OCI-LY1 (cell line): ENCODE results near the gene IRS2.

ENCODE experiments used
- EZH2 ChIP-seq: fragments of 200-600 bp; sonication (generic), shearing (Covaris generic); IDR thresholded peaks from 2 replicates; pipeline ENCODE4 v1.8.0; 2017; ENCODE audit warnings: borderline replicate concordance, mixed run types, mild to moderate bottlenecking, antibody characterized with exemption, low read length, moderate library complexity, mixed read lengths
- TF ChIP-seq, protein P1 (sequence below): fragments of 200-600 bp; sonication (generic), shearing (Covaris generic); IDR thresholded peaks from 2 replicates; pipeline ENCODE4 v1.5.1; 2017; ENCODE audit warnings: mild to moderate bottlenecking, antibody characterized with exemption, low read length, moderate library complexity, mixed read lengths

DNA sequence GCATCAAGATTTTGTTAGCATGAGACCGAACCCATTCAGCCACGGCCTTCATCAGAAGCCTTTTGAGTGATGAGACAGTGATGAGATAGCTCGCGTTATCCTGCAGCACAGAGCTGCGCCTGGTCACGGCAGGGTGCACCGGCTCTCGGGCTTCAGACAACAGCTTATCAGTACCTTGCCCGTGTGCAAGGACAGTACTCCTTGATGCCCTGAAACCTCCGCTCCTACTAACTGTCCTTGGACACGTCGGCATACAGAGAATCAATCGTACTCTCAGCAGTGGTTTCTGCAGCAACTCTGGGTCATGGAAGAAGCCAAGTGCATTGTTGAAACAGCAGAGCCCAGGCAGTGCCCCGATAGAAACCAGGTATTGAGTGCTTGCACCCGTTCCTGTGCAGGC is 40.7 kb downstream of the IRS2 start:
- TF ChIP-seq, protein P1, sequence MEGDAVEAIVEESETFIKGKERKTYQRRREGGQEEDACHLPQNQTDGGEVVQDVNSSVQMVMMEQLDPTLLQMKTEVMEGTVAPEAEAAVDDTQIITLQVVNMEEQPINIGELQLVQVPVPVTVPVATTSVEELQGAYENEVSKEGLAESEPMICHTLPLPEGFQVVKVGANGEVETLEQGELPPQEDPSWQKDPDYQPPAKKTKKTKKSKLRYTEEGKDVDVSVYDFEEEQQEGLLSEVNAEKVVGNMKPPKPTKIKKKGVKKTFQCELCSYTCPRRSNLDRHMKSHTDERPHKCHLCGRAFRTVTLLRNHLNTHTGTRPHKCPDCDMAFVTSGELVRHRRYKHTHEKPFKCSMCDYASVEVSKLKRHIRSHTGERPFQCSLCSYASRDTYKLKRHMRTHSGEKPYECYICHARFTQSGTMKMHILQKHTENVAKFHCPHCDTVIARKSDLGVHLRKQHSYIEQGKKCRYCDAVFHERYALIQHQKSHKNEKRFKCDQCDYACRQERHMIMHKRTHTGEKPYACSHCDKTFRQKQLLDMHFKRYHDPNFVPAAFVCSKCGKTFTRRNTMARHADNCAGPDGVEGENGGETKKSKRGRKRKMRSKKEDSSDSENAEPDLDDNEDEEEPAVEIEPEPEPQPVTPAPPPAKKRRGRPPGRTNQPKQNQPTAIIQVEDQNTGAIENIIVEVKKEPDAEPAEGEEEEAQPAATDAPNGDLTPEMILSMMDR: no peak
- no peak for TF ChIP-seq EZH2
